H1 (cell line): ENCODE data around the gene OR6Q1. TPM values are rescaled to one million over a fixed set of nuclear protein-coding genes. Genes with fewer than 3 reads are reported as not detected.

Source experiments
- CTCF ChIA-PET: fragments of 300-600 bp; sonication (Branson Sonifier 250); formaldehyde crosslinking; loops from one replicate; lab custom pipeline; 2021; ENCODE audit not compliant: partially characterized antibody; lab: Charles Lee
- POLR2A ChIA-PET: fragments of 300-600 bp; sonication (Branson Sonifier 250); formaldehyde crosslinking; loops from one replicate; lab custom pipeline; 2021; ENCODE audit warnings: inconsistent platforms; ENCODE audit not compliant: partially characterized antibody; lab: Charles Lee
- DNase-seq, 2 experiments: peaks; one replicate each; pipeline versions ENCODE4 v3.0.0 to v3.0.0-alpha.2; 2010 to 2022; ENCODE audit warnings: low spot score in 2 of 2, low read depth in 1 of 2, mixed read lengths in 1 of 2
- FAIRE-seq: peaks from 2 replicates; lab custom pipeline; 2011; peaks lifted over from hg19 to GRCh38; lab: Jason Lieb, UNC
- H2AFZ ChIP-seq: 2 replicates; pipeline ENCODE4 v1.8.1; 2012; ENCODE audit warnings: low read length, inconsistent platforms
- H2AK5ac ChIP-seq: 2 replicates; pipeline ENCODE4 v1.6.1; 2013; ENCODE audit warnings: low read depth, low read length
- H2BK120ac ChIP-seq: replicated peaks from 2 replicates; pipeline ENCODE3; 2013; ENCODE audit warnings: low read depth, low read length, inconsistent platforms
- H2BK12ac ChIP-seq: 2 replicates; pipeline ENCODE4 v1.6.1; 2013; ENCODE audit warnings: low read depth, low read length
- H2BK15ac ChIP-seq: 2 replicates; pipeline ENCODE4 v1.6.1; 2013; ENCODE audit warnings: low read length
- H2BK20ac ChIP-seq: 2 replicates; pipeline ENCODE4 v1.6.1; 2013; ENCODE audit warnings: low read length
- H2BK5ac ChIP-seq: 2 replicates; pipeline ENCODE4 v1.6.1; 2013; ENCODE audit warnings: low read depth, low read length
- H3K14ac ChIP-seq: 2 replicates; pipeline ENCODE4 v1.6.1; 2013; ENCODE audit warnings: inconsistent platforms; ENCODE audit not compliant: insufficient read length
- H3K18ac ChIP-seq: 2 replicates; pipeline ENCODE4 v1.6.1; 2013; ENCODE audit warnings: low read length; ENCODE audit errors: extremely low read depth
- H3K23ac ChIP-seq: 2 replicates; pipeline ENCODE4 v1.6.1; 2013; ENCODE audit warnings: inconsistent platforms; ENCODE audit not compliant: insufficient read length
- H3K23me2 ChIP-seq: 2 replicates; pipeline ENCODE4 v1.6.1; 2013; ENCODE audit warnings: low read depth, low read length
- H3K27ac ChIP-seq: 2 replicates; pipeline ENCODE4 v1.6.1; 2011; ENCODE audit warnings: low read depth, low read length, inconsistent platforms
- H3K27me3 ChIP-seq, 4 experiments: replicated peaks in 1 of 4; 1 replicate in 1 of 4; 2 replicates in 3 of 4; pipeline versions ENCODE4 v1.6.1 to v1.8.1; 2011 to 2013; ENCODE audit warnings: low read length in 3 of 4, mild to moderate bottlenecking in 3 of 4, inconsistent platforms in 2 of 4, mixed read lengths in 2 of 4, moderate library complexity in 1 of 4; ENCODE audit not compliant: control insufficient read depth in 3 of 4, insufficient read depth in 3 of 4; ENCODE audit errors: extremely low read depth in 1 of 4
- H3K36me3 ChIP-seq, 4 experiments: 2 replicates each; pipeline versions ENCODE4 v1.6.1 to v1.8.1; 2011 to 2013; ENCODE audit warnings: mild to moderate bottlenecking in 4 of 4, low read length in 3 of 4, moderate library complexity in 2 of 4, control low read depth in 1 of 4, inconsistent platforms in 1 of 4; ENCODE audit not compliant: insufficient read depth in 4 of 4, control insufficient read depth in 2 of 4
- H3K4ac ChIP-seq: replicated peaks from 2 replicates; pipeline ENCODE3; 2013; ENCODE audit warnings: low read length, low read depth, mixed read lengths, inconsistent platforms; ENCODE audit not compliant: insufficient read length
- H3K4me1 ChIP-seq, 4 experiments: replicated peaks in 1 of 4; 1 replicate in 1 of 4; 2 replicates in 3 of 4; pipeline versions ENCODE4 v1.6.1 to v1.8.1; 2011 to 2013; ENCODE audit warnings: low read length in 3 of 4, inconsistent platforms in 2 of 4, mixed read lengths in 1 of 4; ENCODE audit not compliant: insufficient read depth in 4 of 4, control insufficient read depth in 3 of 4
- H3K4me2 ChIP-seq, 2 experiments: 2 replicates each; pipeline versions ENCODE4 v1.6.1 to v1.8.1; 2011 to 2013; ENCODE audit warnings: low read depth in 2 of 2, low read length in 2 of 2, control low read depth in 1 of 2, inconsistent platforms in 1 of 2, mild to moderate bottlenecking in 1 of 2; ENCODE audit not compliant: insufficient read depth in 1 of 2
- H3K4me3 ChIP-seq, 4 experiments: fragments of 200-600, 300-600 bp in 1 of 4; sonication (generic), shearing (Covaris generic), sonication (Bioruptor Twin) in 1 of 4; 2 replicates each; pipeline versions ENCODE4 v1.5.1 to v1.8.1; 2011 to 2016; ENCODE audit warnings: low read length in 4 of 4, low read depth in 3 of 4, control low read depth in 2 of 4, inconsistent platforms in 2 of 4, mild to moderate bottlenecking in 2 of 4, mixed read lengths in 1 of 4, moderate library complexity in 1 of 4; ENCODE audit not compliant: insufficient read depth in 2 of 4; ENCODE audit errors: extremely low read depth in 1 of 4
- H3K56ac ChIP-seq: replicated peaks from 2 replicates; pipeline ENCODE3; 2013; ENCODE audit warnings: low read depth, mild to moderate bottlenecking, mixed read lengths, low read length, inconsistent platforms; ENCODE audit not compliant: insufficient read length
- H3K79me1 ChIP-seq: 2 replicates; pipeline ENCODE4 v1.6.1; 2013; ENCODE audit warnings: low read depth, low read length, control low read depth
- H3K79me2 ChIP-seq, 2 experiments: 2 replicates each; pipeline versions ENCODE4 v1.6.1 to v1.8.1; 2012 to 2013; ENCODE audit warnings: low read length in 2 of 2, mild to moderate bottlenecking in 2 of 2, inconsistent platforms in 1 of 2; ENCODE audit not compliant: insufficient read depth in 2 of 2, control insufficient read depth in 1 of 2
- H3K9ac ChIP-seq, 4 experiments: replicated peaks in 1 of 4; 1 replicate in 1 of 4; 2 replicates in 3 of 4; pipeline versions ENCODE4 v1.6.1 to v1.8.1; 2011 to 2013; ENCODE audit warnings: low read depth in 3 of 4, low read length in 3 of 4, control low read depth in 2 of 4, mild to moderate bottlenecking in 2 of 4, moderate library complexity in 2 of 4, inconsistent platforms in 1 of 4; ENCODE audit errors: extremely low read depth in 1 of 4
- H3K9me3 ChIP-seq, 2 experiments: 2 replicates each; pipeline versions ENCODE4 v1.6.1 to v1.8.1; 2012 to 2013; ENCODE audit warnings: mild to moderate bottlenecking in 2 of 2, moderate library complexity in 2 of 2, control low read depth in 1 of 2, inconsistent platforms in 1 of 2, low read depth in 1 of 2, low read length in 1 of 2, mixed read lengths in 1 of 2; ENCODE audit not compliant: insufficient read depth in 2 of 2
- H4K20me1 ChIP-seq, 2 experiments: replicated peaks in 1 of 2; 2 replicates each; pipeline versions ENCODE3 to v1.8.1; 2011 to 2013; ENCODE audit warnings: inconsistent platforms in 2 of 2, low read length in 2 of 2, mild to moderate bottlenecking in 1 of 2; ENCODE audit not compliant: insufficient read depth in 2 of 2, control insufficient read depth in 1 of 2
- H4K5ac ChIP-seq: 2 replicates; pipeline ENCODE4 v1.6.1; 2013; ENCODE audit warnings: low read length, low read depth, mixed read lengths, inconsistent platforms; ENCODE audit not compliant: insufficient read length
- H4K8ac ChIP-seq: 2 replicates; pipeline ENCODE4 v1.8.0; 2013; ENCODE audit warnings: mild to moderate bottlenecking, moderate library complexity, low read length, inconsistent platforms; ENCODE audit not compliant: insufficient read depth; ENCODE audit errors: extremely low read depth
- H4K91ac ChIP-seq: replicated peaks from 2 replicates; pipeline ENCODE3; 2013; ENCODE audit warnings: low read length, mixed read lengths, inconsistent platforms; ENCODE audit not compliant: insufficient read length
- BCL11A ChIP-seq, 2 experiments: IDR thresholded peaks; one replicate each; pipeline ENCODE4 v1.6.1; 2011; ENCODE audit warnings: low read depth in 2 of 2, low read length in 2 of 2, mild to moderate bottlenecking in 2 of 2
- BRCA1 ChIP-seq: IDR thresholded peaks from 2 replicates; pipeline ENCODE4 v1.6.1; 2012; ENCODE audit warnings: low read depth, low read length, improper control_type of control experiment
- CREB1 ChIP-seq: IDR thresholded peaks from 2 replicates; pipeline ENCODE4 v1.6.1; 2012; ENCODE audit warnings: inconsistent platforms
- EGR1 ChIP-seq: IDR thresholded peaks from 2 replicates; pipeline ENCODE4 v1.6.1; 2011; ENCODE audit warnings: low read depth, low read length, borderline replicate concordance
- GTF2F1 ChIP-seq: IDR thresholded peaks from 2 replicates; pipeline ENCODE4 v1.6.1; 2012; ENCODE audit warnings: low read depth, low read length, improper control_type of control experiment, borderline replicate concordance
- KDM4A ChIP-seq: IDR thresholded peaks from one replicate; pipeline ENCODE4 v1.7.1; 2012; ENCODE audit warnings: low read depth, mild to moderate bottlenecking, moderate library complexity, low read length, inconsistent platforms; ENCODE audit not compliant: severe bottlenecking
- PHF8 ChIP-seq: fragments of 200-600 bp; sonication (generic); conservative IDR thresholded peaks from 2 replicates; pipeline ENCODE4 v1.7.1; 2012; ENCODE audit warnings: low read depth, mild to moderate bottlenecking, inconsistent platforms, low read length, moderate library complexity
- POLR2A ChIP-seq, 2 experiments: IDR thresholded peaks; 1 replicate in 1 of 2; 2 replicates in 1 of 2; pipeline ENCODE4 v1.6.1; 2011; ENCODE audit warnings: low read depth in 2 of 2, low read length in 2 of 2, mild to moderate bottlenecking in 2 of 2; ENCODE audit errors: control extremely low read depth in 1 of 2
- RAD21 ChIP-seq, 2 experiments: IDR thresholded peaks in 1 of 2; conservative IDR thresholded peaks in 1 of 2; 2 replicates each; pipeline ENCODE4 v1.6.1; 2011; ENCODE audit warnings: low read depth in 2 of 2, low read length in 2 of 2, improper control_type of control experiment in 1 of 2, inconsistent platforms in 1 of 2, mild to moderate bottlenecking in 1 of 2, moderate library complexity in 1 of 2
- SP2 ChIP-seq: IDR thresholded peaks from 2 replicates; pipeline ENCODE4 v1.6.1; 2012; ENCODE audit warnings: mild to moderate bottlenecking, low read length, inconsistent platforms
- SP4 ChIP-seq: IDR thresholded peaks from 2 replicates; pipeline ENCODE4 v1.6.1; 2012; ENCODE audit warnings: low read length, inconsistent platforms
- TAF1 ChIP-seq: IDR thresholded peaks from 2 replicates; pipeline ENCODE4 v1.6.1; 2011; ENCODE audit warnings: mild to moderate bottlenecking, low read depth, low read length
- YY1 ChIP-seq: IDR thresholded peaks from 2 replicates; pipeline ENCODE4 v1.6.1; 2011; ENCODE audit warnings: low read depth, mild to moderate bottlenecking, low read length
- WGBS, 2 experiments: shearing (Covaris generic) in 1 of 2; methylation state at CpG; one replicate each; pipeline versions ENCODE4 v1.1.6 to v1.1.7; 2013 to 2015; ENCODE audit warnings: low lambda C conversion rate in 2 of 2, mixed read lengths in 2 of 2, inconsistent platforms in 1 of 2, low coverage in 1 of 2, missing lambda C conversion rate in 1 of 2; ENCODE audit not compliant: insufficient replicate concordance in 2 of 2, insufficient coverage in 1 of 2, insufficient read length in 1 of 2; ENCODE audit errors: extremely low coverage in 1 of 2, missing lambda C conversion rate in 1 of 2; 5-methylcytosine and 5-hydroxymethylcytosine counted together
- polyA plus RNA-seq, 7 experiments: library from polyadenylated mRNA; depleted of rRNA in 3 of 7; stranded (reverse) in 5 of 7; unstranded in 2 of 7; fragments of >200 nt in 5 of 7; fragments of 200-250 nt in 2 of 7; gene quantifications; 1 replicate in 5 of 7; 2 replicates in 1 of 7; 4 replicates in 1 of 7; pipeline versions ENCODE4 v1.2.1 to v1.2.3, GENCODE V29; 2011 to 2013; ENCODE audit warnings: missing spikeins in 2 of 7, mixed read lengths in 2 of 7
- total RNA-seq: library from RNA; stranded (reverse); fragmentation: NEBNext Ultra II Directional; extraction: Animal tissue kit (Norgen Biotek cat#: 25700); gene quantifications from 2 replicates; pipeline ENCODE4 v1.2.1, GENCODE V29; 2021
- TF ChIP-seq, protein P1 (sequence below): IDR thresholded peaks from 2 replicates; pipeline ENCODE4 v1.6.1; 2011; ENCODE audit warnings: low read length, improper control_type of control experiment

OR6Q1 gene
- total and polyA plus RNA-seq, 2 of the 8 experiments (the other 6 are each of a cell fraction or from before 2014, with no cell fraction given) = not detected

GRCh38 chr11:58060535-58060934 lies 29.8 kb downstream of the OR6Q1 start:
- Histone ChIP-seq H2AFZ (peak overlapping the region; percentile 94), H2BK5ac (no peak overlapping the region), H2BK15ac (no peak overlapping the region), H3K4me2 (no peak overlapping the region; a peak in 1 of 4 replicates), H3K36me3 (no peaks in the 10 kb centered on the region), H3K79me2 (no peaks in the 10 kb centered on the region), H3K27me3 (no peaks in the 10 kb centered on the region), H3K18ac (no peak overlapping the region), H3K79me1 (no peaks in the 10 kb centered on the region), H4K8ac (no peak overlapping the region), H3K4me1 (peaks cover 0 to 19% (median 16%) of the 10 kb centered on the region in 4 experiments; a peak in 6 of 7 replicates), H3K14ac (no peak overlapping the region), H3K27ac (no peak overlapping the region), H2BK20ac (peak overlapping the region; percentile 76; the same call in 1 of the 2 replicates), H4K20me1 (no peaks in the 10 kb centered on the region), H3K9me3 (no peaks in the 10 kb centered on the region), H3K4me3 (no peak overlapping the region), H3K56ac (no peak overlapping the region), H3K9ac (peak overlapping the region in 1 of 4 experiments; percentile 50; a peak in 1 of 7 replicates), H3K23me2 (no peaks in the 10 kb centered on the region), H2BK120ac (peak overlapping the region; percentile 44), H4K5ac (no peak overlapping the region), H2BK12ac (0 out of 2 replicates have a peak overlapping the region, but pooled peaks have one; percentile 13), H4K91ac (no peak overlapping the region), H2AK5ac (no peak overlapping the region), H3K4ac (no peak overlapping the region), H3K23ac (no peak overlapping the region)
- POLR2A ChIA-PET = no interaction called here
- no peak for DNase-seq
- no peak for FAIRE-seq
- CTCF ChIA-PET = interaction anchor here (0.7 to 3.5 kb wide), 29 partner anchors 9 to 463 kb away, joined by 3 to 19 read pairs (median 4); partner anchors contain the start of gene BTBD18
- 86% methylated on average over 3 of the region's 3 CpGs; no CpG with 5 or more reads in 1 of the 2 experiments for WGBS, 2 experiments
- TF ChIP-seq YY1 (no peak), EGR1 (no peak), SP2 (no peak), BRCA1 (no peak), RAD21 (IDR thresholded peaks at IDR 0.05 in 1 of 2, conservative IDR thresholded peaks at IDR 0.05 in 1 of 2; ENCODE audit: low read depth in 2 of 2, low read length in 2 of 2) (no peak), KDM4A (no peak), GTF2F1 (no peak), BCL11A (IDR thresholded peaks at IDR 0.05; ENCODE audit: low read depth in 2 of 2, low read length in 2 of 2) (no peak), TAF1 (no peak), CREB1 (no peak), PHF8 (no peak), SP4 (no peak), POLR2A (IDR thresholded peaks at IDR 0.05; ENCODE audit: control extremely low read depth in 1 of 2, low read depth in 2 of 2, low read length in 2 of 2) (no peak)
- TF ChIP-seq, protein P1, sequence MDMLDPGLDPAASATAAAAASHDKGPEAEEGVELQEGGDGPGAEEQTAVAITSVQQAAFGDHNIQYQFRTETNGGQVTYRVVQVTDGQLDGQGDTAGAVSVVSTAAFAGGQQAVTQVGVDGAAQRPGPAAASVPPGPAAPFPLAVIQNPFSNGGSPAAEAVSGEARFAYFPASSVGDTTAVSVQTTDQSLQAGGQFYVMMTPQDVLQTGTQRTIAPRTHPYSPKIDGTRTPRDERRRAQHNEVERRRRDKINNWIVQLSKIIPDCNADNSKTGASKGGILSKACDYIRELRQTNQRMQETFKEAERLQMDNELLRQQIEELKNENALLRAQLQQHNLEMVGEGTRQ = no peak
